ENCODE data around the gene GABRG3. TPM values are rescaled to one million over a fixed set of nuclear protein-coding genes. Genes with fewer than 3 reads are reported as not detected.

The GABRG3 gene
- total RNA-seq, 1 experiment from 2014 or later = not detected

GRCh38 chr15:27238707-27239423, 267.9 kb downstream of the GABRG3 start:
- no peak for DNase-seq (ENCODE audit: low read depth)

- DNase-seq (ENCODE audit: low read depth) = no peak
Measured at GRCh38 chr15:27241943-27242342, 271.0 kb downstream of the GABRG3 start.

DNA sequence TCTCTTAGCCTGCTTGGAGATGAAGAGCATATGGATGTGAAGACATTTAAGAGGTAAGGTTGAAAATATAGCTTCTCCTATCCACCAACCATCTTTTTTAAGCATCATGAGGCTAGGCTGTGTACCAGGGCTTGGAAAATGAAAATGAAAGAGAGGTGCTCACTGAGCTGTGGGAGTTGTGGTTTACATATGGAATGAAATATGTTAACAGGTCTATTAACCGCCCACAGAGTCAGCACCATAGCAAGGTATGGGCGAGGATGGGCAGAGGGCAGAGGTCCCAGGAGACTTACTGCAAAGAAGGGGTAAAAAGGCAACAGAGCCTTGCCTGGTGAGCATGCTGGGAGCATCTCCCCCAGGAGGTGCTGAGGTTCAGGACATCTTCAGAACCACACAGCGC, 273.1 kb downstream of the GABRG3 start:
- no peak for DNase-seq (ENCODE audit: low read depth)

- DNase-seq (ENCODE audit: low read depth) = no peak
Measured at GRCh38 chr15:27248251-27248650, 277.3 kb downstream of the GABRG3 start.

- no peak for DNase-seq (ENCODE audit: low read depth)
Measured at GRCh38 chr15:27249046-27249759, 278.2 kb downstream of the GABRG3 start.

DNA sequence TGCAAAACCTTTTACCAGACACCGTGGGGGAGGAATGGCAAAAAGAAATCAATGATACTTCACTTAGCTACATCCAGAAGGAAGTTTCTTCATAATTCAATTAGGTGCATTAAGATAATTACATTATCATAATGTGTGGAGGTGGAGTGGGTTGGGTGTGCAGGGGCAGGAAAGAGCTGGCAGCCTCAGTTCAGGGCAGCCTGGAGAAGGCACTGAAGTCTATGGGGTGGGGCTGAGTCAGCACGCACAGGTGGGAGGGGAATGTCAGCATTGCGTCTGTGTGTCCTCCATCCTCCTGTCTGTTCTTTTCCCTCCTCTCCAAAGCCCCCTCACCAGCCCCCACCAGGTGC, 278.8 kb downstream of the GABRG3 start:
- no peak for DNase-seq (ENCODE audit: low read depth)

DNA sequence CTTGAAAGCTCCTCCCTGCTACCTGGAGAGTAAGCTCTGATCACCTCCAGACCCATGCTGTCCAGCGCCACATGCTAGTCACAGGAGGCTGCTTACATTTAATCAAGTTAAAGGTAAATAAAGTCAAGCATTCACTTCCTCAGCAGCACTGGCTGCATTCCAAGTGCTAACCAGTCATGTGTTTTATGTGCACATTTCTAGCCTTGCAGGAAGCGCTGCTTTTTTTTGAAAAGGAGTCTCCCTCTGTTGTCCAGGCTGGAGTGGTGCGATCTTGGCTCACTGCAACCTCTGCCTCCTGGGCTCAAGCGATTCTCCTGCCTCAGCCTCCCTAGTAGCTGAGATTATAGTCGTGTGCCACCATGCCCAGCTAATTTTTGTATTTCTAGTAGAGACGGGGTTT, 279.2 kb downstream of the GABRG3 start:
- DNase-seq (ENCODE audit: low read depth) = no peak

DNA sequence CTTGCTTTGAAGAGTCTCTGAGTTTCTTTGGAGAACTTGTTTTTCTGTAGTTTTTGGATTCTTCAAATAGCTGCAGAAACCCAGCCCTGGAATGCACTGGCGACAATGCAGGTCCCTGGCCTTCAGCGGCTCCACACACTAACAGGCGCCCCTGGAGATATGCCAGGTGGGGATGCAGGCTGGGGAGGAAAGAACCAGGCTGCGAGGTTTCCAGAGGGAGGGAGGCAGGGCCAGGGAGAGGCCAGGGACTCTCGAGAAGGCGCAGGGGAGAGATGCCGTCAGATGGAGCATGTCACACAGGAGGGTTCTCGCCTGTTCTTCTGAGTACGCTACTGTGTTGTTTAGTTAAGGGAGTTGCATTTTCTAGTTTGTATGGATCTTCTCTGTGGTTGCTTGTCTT, 283.1 kb downstream of the GABRG3 start:
- no peak for DNase-seq (ENCODE audit: low read depth)

GRCh38 chr15:27254801-27255200, 283.8 kb downstream of the GABRG3 start:
- no peak for DNase-seq (ENCODE audit: low read depth)

GRCh38 chr15:27256446-27256845, 285.5 kb downstream of the GABRG3 start:
- DNase-seq (ENCODE audit: low read depth) = no peak

GRCh38 chr15:27258287-27258686, 287.3 kb downstream of the GABRG3 start:
- no peak for DNase-seq (ENCODE audit: low read depth)

GRCh38 chr15:27260523-27260922, 289.5 kb downstream of the GABRG3 start:
- no peak for DNase-seq (ENCODE audit: low read depth)

- no peak for DNase-seq (ENCODE audit: low read depth)
Measured at GRCh38 chr15:27268923-27269322, 297.9 kb downstream of the GABRG3 start.

- no peak for DNase-seq (ENCODE audit: low read depth)
Measured at GRCh38 chr15:27271258-27271657, 300.3 kb downstream of the GABRG3 start.

- no peak for DNase-seq (ENCODE audit: low read depth)
Measured at GRCh38 chr15:27272427-27272826, 301.4 kb downstream of the GABRG3 start.

DNA sequence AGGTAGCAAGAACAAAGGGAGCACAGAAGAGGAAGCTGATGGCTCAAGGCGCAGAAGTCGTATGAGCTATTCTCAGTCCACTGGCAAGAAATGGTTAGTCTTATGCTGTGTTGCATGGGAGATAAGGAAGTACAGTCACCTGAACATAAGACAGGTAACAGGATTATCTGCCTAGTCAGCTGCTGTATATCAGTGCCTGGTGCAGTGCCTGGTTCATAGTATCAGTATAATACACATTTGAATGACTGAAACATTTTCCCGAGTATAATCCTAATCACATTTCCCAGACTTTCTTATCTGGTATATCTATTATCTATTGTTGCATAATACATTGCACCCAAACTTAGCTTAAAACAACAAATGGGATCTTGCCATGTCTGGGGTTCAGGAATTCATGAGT, 302.5 kb downstream of the GABRG3 start:
- no peak for DNase-seq (ENCODE audit: low read depth)

GRCh38 chr15:27278761-27279160, 307.8 kb downstream of the GABRG3 start:
- no peak for DNase-seq (ENCODE audit: low read depth)

DNA sequence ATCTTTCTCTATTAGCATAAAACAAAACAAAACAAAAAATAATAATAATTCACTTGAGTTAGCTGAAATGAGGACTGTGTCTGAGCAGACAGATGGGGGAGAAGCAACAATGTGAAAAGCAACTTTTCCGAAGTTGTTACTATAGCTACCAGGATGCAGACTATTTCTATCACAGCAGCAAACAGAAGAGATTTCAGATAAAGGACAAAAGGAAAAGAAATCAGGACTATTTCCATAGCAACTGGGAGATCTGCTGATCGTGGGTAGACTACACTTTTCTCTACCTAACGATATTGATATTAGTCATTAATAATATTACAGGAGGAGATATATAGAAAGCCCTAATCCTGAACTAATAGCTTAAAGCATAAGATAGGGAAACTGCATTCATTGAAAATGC, 321.7 kb downstream of the GABRG3 start:
- no peak for DNase-seq (ENCODE audit: low read depth)

GRCh38 chr15:27293607-27294006, 322.6 kb downstream of the GABRG3 start:
- DNase-seq (ENCODE audit: low read depth) = no peak

- DNase-seq (ENCODE audit: low read depth) = no peak
Measured at GRCh38 chr15:27317736-27318135, 346.8 kb downstream of the GABRG3 start.

GRCh38 chr15:27323801-27324200, 352.8 kb downstream of the GABRG3 start:
- no peak for DNase-seq (ENCODE audit: low read depth)

GRCh38 chr15:27324886-27325615, 354.1 kb downstream of the GABRG3 start:
- no peak for DNase-seq (ENCODE audit: low read depth)

- no peak for DNase-seq (ENCODE audit: low read depth)
Measured at GRCh38 chr15:27327467-27328025, 356.6 kb downstream of the GABRG3 start.

Measured in Daoy (cell line).